ENCODE results near the gene MSL3. TPM values are rescaled to one million over a fixed set of nuclear protein-coding genes. Genes with fewer than 3 reads are reported as not detected.
A peak's percentile ranks its signal among the peaks of the same experiment; 100 is the strongest.

MSL3 gene
- polyA plus RNA-seq, 1 donor from 2014 or later, result 37.2 TPM

GRCh38 chrX:11787564-11787963 lies 29.5 kb downstream of the MSL3 start:
- Histone ChIP-seq H4K20me1 (ENCODE audit: insufficient read depth) (no peaks in the 10 kb centered on the region), H3K9ac (ENCODE audit: low read length) (no peak overlapping the region), H3K36me3 (ENCODE audit: insufficient read depth, low read length) (no peaks in the 10 kb centered on the region), H2AFZ (ENCODE audit: low read depth, low read length) (no peak overlapping the region), H3K27me3 (ENCODE audit: insufficient read depth, low read depth, low read length) (no peaks in the 10 kb centered on the region), H3K4me2 (ENCODE audit: low read length) (no peak overlapping the region), H3K27ac (ENCODE audit: low read length) (no peak overlapping the region), H3K9me2 (ENCODE audit: insufficient read depth, low read length) (no peaks in the 10 kb centered on the region), H3K9me3 (ENCODE audit: low read length) (no peaks in the 10 kb centered on the region), H3K79me2 (replicated peaks; ENCODE audit: insufficient read depth, low read length) (no peaks in the 10 kb centered on the region), H3F3A (ENCODE audit: insufficient read depth, low read length, poor library complexity, severe bottlenecking) (no peaks in the 10 kb centered on the region), H3K4me3 (ENCODE audit: low read length) (no peak overlapping the region)
- TF ChIP-seq, protein P1, sequence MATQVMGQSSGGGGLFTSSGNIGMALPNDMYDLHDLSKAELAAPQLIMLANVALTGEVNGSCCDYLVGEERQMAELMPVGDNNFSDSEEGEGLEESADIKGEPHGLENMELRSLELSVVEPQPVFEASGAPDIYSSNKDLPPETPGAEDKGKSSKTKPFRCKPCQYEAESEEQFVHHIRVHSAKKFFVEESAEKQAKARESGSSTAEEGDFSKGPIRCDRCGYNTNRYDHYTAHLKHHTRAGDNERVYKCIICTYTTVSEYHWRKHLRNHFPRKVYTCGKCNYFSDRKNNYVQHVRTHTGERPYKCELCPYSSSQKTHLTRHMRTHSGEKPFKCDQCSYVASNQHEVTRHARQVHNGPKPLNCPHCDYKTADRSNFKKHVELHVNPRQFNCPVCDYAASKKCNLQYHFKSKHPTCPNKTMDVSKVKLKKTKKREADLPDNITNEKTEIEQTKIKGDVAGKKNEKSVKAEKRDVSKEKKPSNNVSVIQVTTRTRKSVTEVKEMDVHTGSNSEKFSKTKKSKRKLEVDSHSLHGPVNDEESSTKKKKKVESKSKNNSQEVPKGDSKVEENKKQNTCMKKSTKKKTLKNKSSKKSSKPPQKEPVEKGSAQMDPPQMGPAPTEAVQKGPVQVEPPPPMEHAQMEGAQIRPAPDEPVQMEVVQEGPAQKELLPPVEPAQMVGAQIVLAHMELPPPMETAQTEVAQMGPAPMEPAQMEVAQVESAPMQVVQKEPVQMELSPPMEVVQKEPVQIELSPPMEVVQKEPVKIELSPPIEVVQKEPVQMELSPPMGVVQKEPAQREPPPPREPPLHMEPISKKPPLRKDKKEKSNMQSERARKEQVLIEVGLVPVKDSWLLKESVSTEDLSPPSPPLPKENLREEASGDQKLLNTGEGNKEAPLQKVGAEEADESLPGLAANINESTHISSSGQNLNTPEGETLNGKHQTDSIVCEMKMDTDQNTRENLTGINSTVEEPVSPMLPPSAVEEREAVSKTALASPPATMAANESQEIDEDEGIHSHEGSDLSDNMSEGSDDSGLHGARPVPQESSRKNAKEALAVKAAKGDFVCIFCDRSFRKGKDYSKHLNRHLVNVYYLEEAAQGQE (IDR thresholded peaks at IDR 0.05; ENCODE audit: borderline replicate concordance), result no peak
- TF ChIP-seq, protein P2, sequence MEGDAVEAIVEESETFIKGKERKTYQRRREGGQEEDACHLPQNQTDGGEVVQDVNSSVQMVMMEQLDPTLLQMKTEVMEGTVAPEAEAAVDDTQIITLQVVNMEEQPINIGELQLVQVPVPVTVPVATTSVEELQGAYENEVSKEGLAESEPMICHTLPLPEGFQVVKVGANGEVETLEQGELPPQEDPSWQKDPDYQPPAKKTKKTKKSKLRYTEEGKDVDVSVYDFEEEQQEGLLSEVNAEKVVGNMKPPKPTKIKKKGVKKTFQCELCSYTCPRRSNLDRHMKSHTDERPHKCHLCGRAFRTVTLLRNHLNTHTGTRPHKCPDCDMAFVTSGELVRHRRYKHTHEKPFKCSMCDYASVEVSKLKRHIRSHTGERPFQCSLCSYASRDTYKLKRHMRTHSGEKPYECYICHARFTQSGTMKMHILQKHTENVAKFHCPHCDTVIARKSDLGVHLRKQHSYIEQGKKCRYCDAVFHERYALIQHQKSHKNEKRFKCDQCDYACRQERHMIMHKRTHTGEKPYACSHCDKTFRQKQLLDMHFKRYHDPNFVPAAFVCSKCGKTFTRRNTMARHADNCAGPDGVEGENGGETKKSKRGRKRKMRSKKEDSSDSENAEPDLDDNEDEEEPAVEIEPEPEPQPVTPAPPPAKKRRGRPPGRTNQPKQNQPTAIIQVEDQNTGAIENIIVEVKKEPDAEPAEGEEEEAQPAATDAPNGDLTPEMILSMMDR (IDR thresholded peaks at IDR 0.05; ENCODE audit: poor library complexity, severe bottlenecking), result peak; percentile 26

DNA sequence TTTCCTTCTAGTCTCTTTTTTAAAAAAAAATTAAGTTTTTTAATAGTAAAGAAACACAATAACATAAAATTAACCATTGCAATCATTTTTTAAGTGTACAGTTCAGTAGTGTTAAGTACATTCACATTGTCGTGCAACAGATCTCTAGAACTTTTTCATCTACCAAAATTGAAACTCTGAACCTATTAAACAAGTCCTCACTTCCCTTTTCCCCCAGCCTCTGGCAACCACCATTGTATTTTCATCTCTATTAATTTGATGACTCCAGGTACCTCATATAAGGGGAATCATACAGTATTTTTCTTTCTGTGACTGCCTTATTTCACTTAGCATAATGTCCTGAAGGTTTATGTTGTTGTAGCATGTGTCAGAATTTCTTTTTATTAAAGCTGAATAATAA lies 31.8 kb downstream of the MSL3 start:
- H3K79me2 ChIP-seq (replicated peaks; ENCODE audit: insufficient read depth, low read length), result no peaks in the 10 kb centered on the region
- H3K9me3 ChIP-seq (ENCODE audit: low read length), result no peaks in the 10 kb centered on the region
- H3K4me2 ChIP-seq (ENCODE audit: low read length), result no peak overlapping the region
- H3F3A ChIP-seq (ENCODE audit: insufficient read depth, low read length, poor library complexity, severe bottlenecking), result no peaks in the 10 kb centered on the region
- H3K27ac ChIP-seq (ENCODE audit: low read length), result no peak overlapping the region
- no peaks in the 10 kb centered on the region for H3K27me3 ChIP-seq (ENCODE audit: insufficient read depth, low read depth, low read length)
- H4K20me1 ChIP-seq (ENCODE audit: insufficient read depth), result no peaks in the 10 kb centered on the region
- H3K9me2 ChIP-seq (ENCODE audit: insufficient read depth, low read length), result no peaks in the 10 kb centered on the region
- no peak overlapping the region for H2AFZ ChIP-seq (ENCODE audit: low read depth, low read length)
- TF ChIP-seq, protein P2 (IDR thresholded peaks at IDR 0.05; ENCODE audit: poor library complexity, severe bottlenecking), result no peak
- no peak for TF ChIP-seq RAD21 (conservative IDR thresholded peaks at IDR 0.05)
- TF ChIP-seq SMC3 (conservative IDR thresholded peaks at IDR 0.05; ENCODE audit: poor library complexity), result no peak
- no peak for TF ChIP-seq EZH2 (IDR thresholded peaks at IDR 0.05; ENCODE audit: borderline replicate concordance, insufficient read depth, low read length, poor library complexity, severe bottlenecking)
- TF ChIP-seq EP300 (conservative IDR thresholded peaks at IDR 0.05; ENCODE audit: poor library complexity, severe bottlenecking), result no peak
- no peak for TF ChIP-seq MXI1 (conservative IDR thresholded peaks at IDR 0.05; ENCODE audit: poor library complexity, severe bottlenecking)
- no peak for TF ChIP-seq TAF1 (IDR thresholded peaks at IDR 0.05; ENCODE audit: low read depth)
- TF ChIP-seq, protein P1 (IDR thresholded peaks at IDR 0.05; ENCODE audit: borderline replicate concordance), result no peak
- no peak for TF ChIP-seq POLR2AphosphoS5 (IDR thresholded peaks at IDR 0.05)
- H3K4me3 ChIP-seq (ENCODE audit: low read length), result no peak overlapping the region
- no peaks in the 10 kb centered on the region for H3K36me3 ChIP-seq (ENCODE audit: insufficient read depth, low read length)
- H3K9ac ChIP-seq (ENCODE audit: low read length), result no peak overlapping the region

All from neural cell (in vitro differentiated cells).